Thoracic aorta (tissue), 2 donors: ENCODE data around the gene IQSEC1. TPM values are rescaled to one million over a fixed set of nuclear protein-coding genes. Genes with fewer than 3 reads are reported as not detected.

Experiments used
- ATAC-seq: fragments of 150-250 bp; one replicate; pipeline ENCODE4 v1.8.0; 2017; ENCODE audit warnings: low read depth; ENCODE audit not compliant: insufficient number of reproducible peaks, low FRiP score
- DNase-seq: peaks from one replicate; pipeline ENCODE4 v3.0.0-alpha.2; 2020; ENCODE audit warnings: low spot score
- H3K27ac ChIP-seq, 2 donors: fragments of 200-600 bp; sonication (generic); 1 replicate in 1 of 2; 2 replicates in 1 of 2; pipeline ENCODE4 v1.5.1; 2016; ENCODE audit warnings: mild to moderate bottlenecking in 2 of 2, moderate library complexity in 2 of 2
- H3K27me3 ChIP-seq: fragments of 200-600 bp; sonication (generic); replicated peaks from 2 replicates; pipeline ENCODE4 v1.6.0; 2016; ENCODE audit warnings: mild to moderate bottlenecking; ENCODE audit not compliant: insufficient read depth
- H3K36me3 ChIP-seq: fragments of 200-600 bp; sonication (generic); one replicate; pipeline ENCODE4 v1.5.1; 2016
- H3K4me1 ChIP-seq, 2 donors: fragments of 200-600 bp; sonication (generic); 1 replicate in 1 of 2; 2 replicates in 1 of 2; pipeline versions ENCODE4 v1.5.1 to v1.6.0; 2016; ENCODE audit warnings: low read depth in 2 of 2, mild to moderate bottlenecking in 1 of 2; ENCODE audit not compliant: control insufficient read depth in 1 of 2
- H3K4me3 ChIP-seq: fragments of 200-600 bp; sonication (generic); 2 replicates; pipeline ENCODE4 v1.5.1; 2016; ENCODE audit warnings: mild to moderate bottlenecking
- H3K9me3 ChIP-seq: fragments of 200-600 bp; sonication (generic); 2 replicates; pipeline ENCODE4 v1.5.1; 2016
- CTCF ChIP-seq: fragments of 200-600 bp; sonication (generic); IDR thresholded peaks from one replicate; pipeline ENCODE4 v1.5.1; 2019; ENCODE audit warnings: antibody characterized with exemption
- total RNA-seq, 2 donors: library from RNA; depleted of rRNA; stranded (reverse); fragments of >200 nt; gene quantifications; one replicate each; pipeline versions ENCODE4 v1.1.0 to v1.2.3, GENCODE V29; 2016

The IQSEC1 gene
- total RNA-seq, 2 donors from 2014 or later: 93.6 to 121 TPM

DNA sequence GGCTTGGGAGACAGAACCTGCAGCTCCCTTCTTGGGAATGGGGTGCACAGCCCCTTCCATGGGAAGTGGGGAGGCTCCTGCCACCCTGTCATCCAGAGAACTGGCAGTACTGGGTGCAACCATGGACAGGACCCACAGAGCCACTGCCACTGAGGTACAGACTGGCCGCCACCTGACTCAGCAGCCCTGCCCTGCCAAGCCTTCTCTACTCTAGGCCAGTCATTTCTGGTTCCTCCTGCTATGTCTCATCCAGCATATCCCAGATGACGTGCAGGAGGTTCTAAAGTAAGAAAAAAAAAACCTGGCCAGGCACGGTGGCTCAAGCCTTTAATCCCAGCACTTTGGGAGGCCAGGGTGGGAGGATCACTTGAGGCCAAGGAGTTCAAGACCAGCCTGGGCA is 155.0 kb downstream of the IQSEC1 start:
- no peak for TF ChIP-seq CTCF
- H3K27me3 ChIP-seq: no peaks in the 10 kb centered on the region
- ATAC-seq (no peak), DNase-seq (no peak)
- no peak overlapping the region for H3K27ac ChIP-seq
- H3K4me3 ChIP-seq: no peak overlapping the region
- no peaks in the 10 kb centered on the region for H3K4me1 ChIP-seq
- no peaks in the 10 kb centered on the region for H3K9me3 ChIP-seq
- peaks cover 60% of the 10 kb centered on the region for H3K36me3 ChIP-seq

DNA sequence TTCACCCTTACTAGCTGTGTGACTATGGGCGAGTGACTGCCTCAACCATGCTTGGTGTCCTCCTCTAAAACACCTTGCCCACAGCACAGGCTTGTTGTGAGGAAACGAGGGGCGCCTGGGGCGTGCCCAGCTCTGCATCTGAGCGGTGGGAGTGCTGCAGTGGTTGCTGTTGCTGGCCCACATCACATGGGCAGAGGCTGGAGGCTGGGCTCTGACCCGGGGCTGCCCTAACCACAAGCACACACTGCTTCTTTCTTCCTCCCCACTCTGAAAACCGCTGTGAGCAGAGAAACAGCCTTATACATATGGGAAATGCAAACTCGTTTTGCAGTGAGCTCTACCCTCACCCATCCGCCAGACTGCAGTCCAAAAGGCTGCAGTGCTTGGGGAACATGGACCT is 157.1 kb downstream of the IQSEC1 start:
- no peak for ATAC-seq
- no peak for TF ChIP-seq CTCF
- H3K27ac ChIP-seq: no peak overlapping the region

DNA sequence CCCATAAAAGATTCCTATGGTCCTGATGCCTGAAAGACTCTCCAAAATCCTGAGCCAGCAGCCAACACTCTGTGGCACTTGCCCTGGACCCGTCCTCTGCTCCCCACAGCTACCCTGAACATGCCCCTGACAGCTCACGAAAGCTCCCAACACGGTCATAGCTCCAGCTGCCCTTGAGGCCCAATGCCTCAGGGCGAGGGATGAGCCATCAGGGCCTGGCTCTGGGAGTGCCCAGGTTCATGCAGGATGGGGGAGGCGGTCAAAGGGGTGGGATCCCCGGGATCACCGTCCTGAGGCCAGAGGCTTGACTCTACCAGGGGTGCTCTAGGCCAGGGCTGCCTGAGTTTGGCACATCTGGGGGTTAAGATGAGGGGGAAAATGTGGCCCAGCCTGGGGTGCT is 159.1 kb downstream of the IQSEC1 start:
- ATAC-seq: no peak
- Histone ChIP-seq H3K27ac (no peak overlapping the region), H3K36me3 (peaks cover 53% of the 10 kb centered on the region), H3K27me3 (no peaks in the 10 kb centered on the region), H3K4me3 (no peak overlapping the region), H3K9me3 (no peaks in the 10 kb centered on the region), H3K4me1 (peaks cover 0 to 3% of the 10 kb centered on the region in 2 donors)
- no peak for TF ChIP-seq CTCF
- no peak for DNase-seq

More for the DNA sequence above, 157.1 kb downstream of the IQSEC1 start:
- peaks cover 53% of the 10 kb centered on the region for H3K36me3 ChIP-seq
- no peak overlapping the region for H3K4me3 ChIP-seq
- H3K4me1 ChIP-seq: peaks cover 0 to 3% of the 10 kb centered on the region in 2 donors
- no peaks in the 10 kb centered on the region for H3K9me3 ChIP-seq
- DNase-seq: no peak
- H3K27me3 ChIP-seq: no peaks in the 10 kb centered on the region

DNA sequence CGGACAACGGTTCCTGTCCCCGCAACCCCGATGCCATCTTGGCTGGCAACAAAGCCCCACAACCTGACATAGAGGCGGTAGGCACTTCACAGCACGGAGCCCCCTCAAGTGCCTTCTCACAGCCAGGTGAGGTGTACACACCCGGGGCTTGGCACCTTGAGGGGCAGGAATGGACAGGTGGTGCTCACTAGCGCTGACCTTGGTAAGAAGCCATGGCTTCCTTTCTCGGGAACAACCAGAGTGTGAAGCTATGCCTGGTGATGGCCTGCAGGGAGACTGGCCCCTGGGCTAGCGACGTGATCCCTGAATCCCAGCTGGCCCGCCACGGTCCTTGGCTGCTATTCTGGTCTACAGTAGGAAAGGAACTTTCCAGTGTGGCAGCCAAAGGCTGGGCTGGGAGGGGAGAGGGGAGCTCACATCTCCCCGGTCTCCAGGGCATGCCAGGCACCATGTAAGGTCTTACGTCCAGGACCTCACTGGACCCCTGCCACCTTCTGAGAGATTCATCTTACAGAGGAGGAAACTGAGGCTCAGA is 161.3 kb downstream of the IQSEC1 start:
- peaks cover 68% of the 10 kb centered on the region for H3K36me3 ChIP-seq
- no peak overlapping the region for H3K4me3 ChIP-seq
- ATAC-seq (no peak), DNase-seq (no peak)
- peaks cover 0 to 7% of the 10 kb centered on the region in 2 donors for H3K4me1 ChIP-seq
- no peak for TF ChIP-seq CTCF
- no peak overlapping the region for H3K27ac ChIP-seq
- H3K9me3 ChIP-seq: no peaks in the 10 kb centered on the region
- H3K27me3 ChIP-seq: no peaks in the 10 kb centered on the region

DNA sequence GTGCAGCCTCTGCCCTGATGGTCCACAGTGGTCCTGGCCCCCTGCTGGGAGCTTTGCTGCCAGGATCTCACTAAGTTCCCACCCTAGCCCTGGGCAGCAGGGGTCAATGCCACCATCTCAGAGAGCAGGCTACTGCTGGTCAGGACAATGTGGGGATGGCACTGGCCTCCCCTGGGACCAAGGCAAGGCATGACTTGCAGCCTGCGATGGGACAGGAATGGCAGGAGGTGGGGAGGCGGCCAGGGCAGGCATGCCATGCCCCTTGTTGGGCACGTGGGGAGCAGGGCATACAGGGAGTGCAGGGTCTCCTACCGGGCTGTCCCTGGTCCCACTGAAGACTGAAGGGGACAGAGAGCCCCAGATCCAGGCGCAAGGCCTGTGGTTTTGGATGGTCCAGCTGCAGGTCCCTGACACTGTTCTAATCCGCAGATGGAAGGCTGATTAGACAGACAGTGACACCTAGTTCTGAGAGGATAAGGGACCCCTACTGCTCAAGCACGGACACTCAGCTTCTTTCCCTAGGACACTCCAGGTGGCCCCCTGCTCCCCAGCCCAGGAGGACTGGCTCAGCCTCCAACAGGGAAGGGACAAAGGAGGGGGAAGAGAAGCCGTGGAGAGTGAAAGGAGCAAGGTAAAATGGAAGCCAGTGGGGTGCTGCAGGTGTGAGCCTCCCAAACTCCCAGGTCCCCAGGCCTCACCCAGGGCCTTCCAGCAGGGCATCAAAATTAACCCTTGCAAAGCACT is 162.7 kb downstream of the IQSEC1 start:
- peaks cover 0 to 8% of the 10 kb centered on the region in 2 donors for H3K4me1 ChIP-seq
- DNase-seq (no peak), ATAC-seq (no peak)
- no peaks in the 10 kb centered on the region for H3K9me3 ChIP-seq
- no peak overlapping the region for H3K4me3 ChIP-seq
- no peak overlapping the region for H3K27ac ChIP-seq
- peaks cover 79% of the 10 kb centered on the region for H3K36me3 ChIP-seq
- no peaks in the 10 kb centered on the region for H3K27me3 ChIP-seq
- no peak for TF ChIP-seq CTCF
